BE2C (cell line): ENCODE measurements around the gene MAEA.

Experiments
- DNase-seq: peaks from one replicate; pipeline ENCODE4 v3.0.0-alpha.2; 2020
- H3K27me3 ChIP-seq: fragments of 250-450 bp; sonication (Bioruptor Pico); 2 replicates; pipeline ENCODE4 v1.5.1; 2020; ENCODE audit warnings: mild to moderate bottlenecking
- H3K36me3 ChIP-seq: fragments of 250-450 bp; sonication (Bioruptor Pico); 2 replicates; pipeline ENCODE4 v1.5.1; 2020; ENCODE audit warnings: mild to moderate bottlenecking
- H3K4me1 ChIP-seq: fragments of 250-450 bp; sonication (Bioruptor Pico); 2 replicates; pipeline ENCODE4 v1.5.1; 2020
- H3K4me3 ChIP-seq: 2 replicates; pipeline ENCODE4 v1.5.1; 2011; ENCODE audit warnings: low read depth, low read length
- H3K9me3 ChIP-seq: fragments of 250-450 bp; sonication (Bioruptor Pico); 2 replicates; pipeline ENCODE4 v1.5.1; 2020
- CTCF ChIP-seq: IDR thresholded peaks from 2 replicates; pipeline ENCODE4 v1.5.1; 2012; ENCODE audit warnings: mild to moderate bottlenecking, low read depth, low read length

MAEA gene

GRCh38 chr4:1242506-1243450 is 46.9 kb upstream of the MAEA start:
- DNase-seq: peak; percentile 2

GRCh38 chr4:1243451-1244080 is 46.1 kb upstream of the MAEA start:
- DNase-seq: peak; percentile 8
- H3K4me3 ChIP-seq: no peak overlapping the region
- peaks cover 21% of the 10 kb centered on the region for H3K36me3 ChIP-seq
- H3K9me3 ChIP-seq: no peaks in the 10 kb centered on the region
- 0 out of 2 replicates have a peak, but pooled peaks cover 5% of the 10 kb centered on the region for H3K4me1 ChIP-seq
- no peaks in the 10 kb centered on the region for H3K27me3 ChIP-seq
- TF ChIP-seq CTCF: no peak

More at GRCh38 chr4:1242506-1243450, 46.9 kb upstream of the MAEA start:
- Histone ChIP-seq H3K36me3 (peaks cover 27% of the 10 kb centered on the region), H3K27me3 (no peaks in the 10 kb centered on the region), H3K9me3 (no peaks in the 10 kb centered on the region), H3K4me1 (0 out of 2 replicates have a peak, but pooled peaks cover 5% of the 10 kb centered on the region), H3K4me3 (no peak overlapping the region)
- no peak for TF ChIP-seq CTCF

GRCh38 chr4:1244081-1244977 is 45.4 kb upstream of the MAEA start:
- Histone ChIP-seq H3K9me3 (no peaks in the 10 kb centered on the region), H3K27me3 (no peaks in the 10 kb centered on the region), H3K4me1 (0 out of 2 replicates have a peak, but pooled peaks cover 5% of the 10 kb centered on the region), H3K4me3 (no peak overlapping the region), H3K36me3 (peaks cover 16% of the 10 kb centered on the region)
- no peak for TF ChIP-seq CTCF
- peak; percentile 10 for DNase-seq

- Histone ChIP-seq H3K36me3 (peaks cover 10% of the 10 kb centered on the region), H3K4me1 (0 out of 2 replicates have a peak, but pooled peaks cover 5% of the 10 kb centered on the region)
- DNase-seq: no peak
These were observed 44.7 kb upstream of the MAEA start for GRCh38 chr4:1244978-1245471.

More at GRCh38 chr4:1244978-1245471, 44.7 kb upstream of the MAEA start:
- no peak for TF ChIP-seq CTCF
- no peaks in the 10 kb centered on the region; the same call in 1 of the 2 replicates for H3K9me3 ChIP-seq
- no peaks in the 10 kb centered on the region for H3K27me3 ChIP-seq
- H3K4me3 ChIP-seq: no peak overlapping the region
